Osteoblast (primary cell): ENCODE measurements around the gene CD8B2. TPM values are rescaled to one million over a fixed set of nuclear protein-coding genes. Genes with fewer than 3 reads are reported as not detected.

ENCODE experiments used
- DNase-seq: peaks from one replicate; pipeline ENCODE4 v3.0.0; 2011; ENCODE audit warnings: low spot score, mixed read lengths; ENCODE audit not compliant: insufficient read length; ENCODE audit errors: missing footprints
- H2AFZ ChIP-seq: 2 replicates; pipeline ENCODE4 v1.6.0; 2011; ENCODE audit warnings: mild to moderate bottlenecking, low read length
- H3K27ac ChIP-seq: 2 replicates; pipeline ENCODE4 v1.5.1; 2011; ENCODE audit warnings: mild to moderate bottlenecking, low read depth, low read length, moderate library complexity
- H3K27me3 ChIP-seq: 2 replicates; pipeline ENCODE4 v1.6.0; 2012; ENCODE audit warnings: mild to moderate bottlenecking, control low read depth, inconsistent platforms, low read length, moderate library complexity; ENCODE audit not compliant: insufficient read depth
- H3K36me3 ChIP-seq: 2 replicates; pipeline ENCODE4 v1.5.1; 2011; ENCODE audit warnings: mild to moderate bottlenecking, low read length, control low read depth, moderate library complexity; ENCODE audit not compliant: insufficient read depth
- H3K4me1 ChIP-seq: 2 replicates; pipeline ENCODE4 v1.5.1; 2011; ENCODE audit warnings: mild to moderate bottlenecking, low read length, control low read depth, moderate library complexity; ENCODE audit not compliant: insufficient read depth
- H3K4me2 ChIP-seq: 2 replicates; pipeline ENCODE4 v1.6.0; 2011; ENCODE audit warnings: mild to moderate bottlenecking, low read length; ENCODE audit not compliant: insufficient read depth
- H3K4me3 ChIP-seq: fragments of 200-600 bp; sonication (generic); 3 replicates; pipeline ENCODE4 v1.5.1; 2012; ENCODE audit warnings: mild to moderate bottlenecking, low read length, inconsistent platforms; ENCODE audit not compliant: insufficient read depth
- H3K79me2 ChIP-seq: 2 replicates; pipeline ENCODE4 v1.6.0; 2012; ENCODE audit warnings: mild to moderate bottlenecking, low read length, control low read depth, inconsistent platforms; ENCODE audit not compliant: insufficient read depth
- H3K9me3 ChIP-seq: 2 replicates; pipeline ENCODE4 v1.5.1; 2011; ENCODE audit warnings: low read depth, low read length, control low read depth
- H4K20me1 ChIP-seq: 2 replicates; pipeline ENCODE4 v1.6.0; 2012; ENCODE audit warnings: mild to moderate bottlenecking, low read length, control low read depth; ENCODE audit not compliant: insufficient read depth
- total RNA-seq: library from RNA; depleted of rRNA; stranded (reverse); fragments of >200 nt; gene quantifications from 2 replicates; pipeline ENCODE4 v1.2.3, GENCODE V29; 2012
- TF ChIP-seq, protein P1 (sequence below): IDR thresholded peaks from 2 replicates; pipeline ENCODE4 v1.5.1; 2011; ENCODE audit warnings: mild to moderate bottlenecking, low read depth, low read length, moderate library complexity; ENCODE audit errors: extremely low read depth

CD8B2 gene
- total RNA-seq, 1 donor, result not detected

DNA sequence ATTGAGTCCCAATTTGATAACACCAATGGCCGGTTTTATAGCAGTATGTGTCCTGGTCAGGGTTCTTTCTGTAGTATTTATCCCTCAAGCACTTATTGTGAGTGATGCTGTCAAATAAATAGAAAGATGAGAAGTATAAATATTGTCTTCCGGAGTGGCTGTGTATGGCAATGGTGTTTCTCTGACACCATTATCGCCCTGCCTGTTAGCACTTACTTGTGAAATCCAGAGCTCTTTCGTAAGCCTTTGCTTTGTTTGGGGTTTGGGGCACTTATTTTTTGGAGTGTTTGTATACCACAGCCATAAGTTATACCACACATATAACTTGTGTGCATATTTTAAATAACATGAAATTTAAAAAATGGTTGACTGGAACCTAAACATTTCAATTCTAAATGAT is 29.3 kb downstream of the CD8B2 start:
- DNase-seq, result no peak
- TF ChIP-seq, protein P1, sequence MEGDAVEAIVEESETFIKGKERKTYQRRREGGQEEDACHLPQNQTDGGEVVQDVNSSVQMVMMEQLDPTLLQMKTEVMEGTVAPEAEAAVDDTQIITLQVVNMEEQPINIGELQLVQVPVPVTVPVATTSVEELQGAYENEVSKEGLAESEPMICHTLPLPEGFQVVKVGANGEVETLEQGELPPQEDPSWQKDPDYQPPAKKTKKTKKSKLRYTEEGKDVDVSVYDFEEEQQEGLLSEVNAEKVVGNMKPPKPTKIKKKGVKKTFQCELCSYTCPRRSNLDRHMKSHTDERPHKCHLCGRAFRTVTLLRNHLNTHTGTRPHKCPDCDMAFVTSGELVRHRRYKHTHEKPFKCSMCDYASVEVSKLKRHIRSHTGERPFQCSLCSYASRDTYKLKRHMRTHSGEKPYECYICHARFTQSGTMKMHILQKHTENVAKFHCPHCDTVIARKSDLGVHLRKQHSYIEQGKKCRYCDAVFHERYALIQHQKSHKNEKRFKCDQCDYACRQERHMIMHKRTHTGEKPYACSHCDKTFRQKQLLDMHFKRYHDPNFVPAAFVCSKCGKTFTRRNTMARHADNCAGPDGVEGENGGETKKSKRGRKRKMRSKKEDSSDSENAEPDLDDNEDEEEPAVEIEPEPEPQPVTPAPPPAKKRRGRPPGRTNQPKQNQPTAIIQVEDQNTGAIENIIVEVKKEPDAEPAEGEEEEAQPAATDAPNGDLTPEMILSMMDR, result no peak
- H4K20me1 ChIP-seq, result no peaks in the 10 kb centered on the region
- no peak overlapping the region for H3K4me3 ChIP-seq
- H2AFZ ChIP-seq, result no peak overlapping the region
- H3K79me2 ChIP-seq, result no peaks in the 10 kb centered on the region
- H3K27ac ChIP-seq, result no peak overlapping the region
- no peak overlapping the region for H3K4me2 ChIP-seq
- H3K27me3 ChIP-seq, result no peaks in the 10 kb centered on the region
- no peaks in the 10 kb centered on the region for H3K4me1 ChIP-seq
- H3K36me3 ChIP-seq, result no peaks in the 10 kb centered on the region
- no peaks in the 10 kb centered on the region for H3K9me3 ChIP-seq

GRCh38 chr2:106516864-106517263 is 29.7 kb downstream of the CD8B2 start:
- Histone ChIP-seq H3K9me3 (no peaks in the 10 kb centered on the region), H3K4me1 (no peaks in the 10 kb centered on the region), H3K79me2 (no peaks in the 10 kb centered on the region), H3K27ac (no peak overlapping the region), H3K27me3 (no peaks in the 10 kb centered on the region), H2AFZ (no peak overlapping the region), H3K4me3 (no peak overlapping the region), H3K4me2 (no peak overlapping the region), H3K36me3 (no peaks in the 10 kb centered on the region), H4K20me1 (no peaks in the 10 kb centered on the region)
- TF ChIP-seq, protein P1, result no peak
- no peak for DNase-seq

DNA sequence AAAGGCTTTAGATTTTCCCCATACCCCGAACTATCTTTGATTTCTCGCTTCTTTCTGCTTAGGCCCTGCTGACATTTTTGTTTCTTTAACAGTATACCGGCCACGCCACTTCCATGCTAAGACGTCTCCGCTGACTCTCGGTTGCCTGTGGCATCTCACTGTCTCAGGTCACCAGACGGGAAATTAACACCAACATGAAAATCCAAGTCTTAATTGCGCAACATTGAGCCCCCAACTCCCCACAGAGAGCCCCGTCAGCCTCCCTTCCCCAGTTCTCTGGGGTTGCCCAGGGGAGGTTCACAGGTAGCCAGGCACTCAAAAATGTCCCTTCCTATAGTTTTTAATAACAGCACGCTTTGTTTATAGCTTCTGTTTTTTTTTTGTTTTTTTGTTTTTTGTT is 30.2 kb downstream of the CD8B2 start:
- H3K4me2 ChIP-seq, result no peak overlapping the region
- no peaks in the 10 kb centered on the region for H4K20me1 ChIP-seq
- peak; percentile 38 for DNase-seq
- H3K4me3 ChIP-seq, result no peak overlapping the region
- no peaks in the 10 kb centered on the region for H3K79me2 ChIP-seq
- no peaks in the 10 kb centered on the region for H3K9me3 ChIP-seq
- no peaks in the 10 kb centered on the region for H3K36me3 ChIP-seq
- no peak overlapping the region for H2AFZ ChIP-seq
- no peaks in the 10 kb centered on the region for H3K4me1 ChIP-seq
- H3K27me3 ChIP-seq, result no peaks in the 10 kb centered on the region
- no peak overlapping the region for H3K27ac ChIP-seq
- TF ChIP-seq, protein P1, result no peak

DNA sequence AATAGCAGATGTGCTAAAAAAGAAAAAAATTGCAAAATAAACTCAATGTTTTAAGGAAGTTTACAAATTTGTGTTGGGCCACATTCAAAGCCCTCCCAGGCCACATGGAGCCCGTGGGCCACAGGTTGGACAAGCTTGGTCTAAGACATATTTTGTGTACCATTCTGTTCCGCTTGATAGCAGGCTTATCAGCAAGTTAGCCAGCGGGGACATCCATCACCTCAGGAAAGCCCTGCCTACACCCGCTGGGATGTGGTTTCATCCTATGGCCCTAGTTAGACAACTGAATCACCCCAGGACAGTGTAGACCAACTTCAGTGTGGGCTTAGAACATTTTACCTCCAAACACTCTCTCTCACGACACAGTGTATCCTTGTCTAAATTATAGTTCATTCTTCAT is 32.6 kb downstream of the CD8B2 start:
- no peaks in the 10 kb centered on the region for H3K9me3 ChIP-seq
- DNase-seq, result peak; percentile 9
- H3K36me3 ChIP-seq, result no peaks in the 10 kb centered on the region
- TF ChIP-seq, protein P1, result no peak
- no peak overlapping the region for H3K4me2 ChIP-seq
- H3K27ac ChIP-seq, result no peak overlapping the region
- H2AFZ ChIP-seq, result no peak overlapping the region
- H3K79me2 ChIP-seq, result no peaks in the 10 kb centered on the region
- no peak overlapping the region for H3K4me3 ChIP-seq
- no peaks in the 10 kb centered on the region for H3K4me1 ChIP-seq
- H4K20me1 ChIP-seq, result no peaks in the 10 kb centered on the region
- H3K27me3 ChIP-seq, result no peaks in the 10 kb centered on the region
